Smooth muscle cell (in vitro differentiated cells): Measurements from ENCODE around the gene ITPK1. TPM values are rescaled to one million over a fixed set of nuclear protein-coding genes. Genes with fewer than 3 reads are reported as not detected.
A peak's percentile ranks its signal among the peaks of the same experiment; 100 is the strongest.

Experiments used
- DNase-seq: peaks from one replicate; lab custom pipeline; 2025; ENCODE audit not compliant: unreplicated experiment; lab: John Stamatoyannopoulos, UW
- H2AFZ ChIP-seq: fragments of 200-600 bp; sonication (generic); 2 replicates; pipeline ENCODE4 v1.6.0; 2016; ENCODE audit warnings: antibody characterized with exemption, low read depth, mild to moderate bottlenecking
- H3F3A ChIP-seq: fragments of 200-600 bp; sonication (generic); 2 replicates; pipeline ENCODE4 v1.6.0; 2017; ENCODE audit warnings: antibody characterized with exemption, low read depth
- H3K27ac ChIP-seq: fragments of 200-600 bp; sonication (generic); 2 replicates; pipeline ENCODE4 v1.5.1; 2016; ENCODE audit warnings: low read depth, mild to moderate bottlenecking
- H3K27me3 ChIP-seq: fragments of 200-600 bp; sonication (generic); 2 replicates; pipeline ENCODE4 v1.6.1; 2016; ENCODE audit warnings: low read depth, mild to moderate bottlenecking
- H3K36me3 ChIP-seq: fragments of 200-600 bp; sonication (generic); 2 replicates; pipeline ENCODE4 v1.5.1; 2016; ENCODE audit warnings: low read depth
- H3K4me1 ChIP-seq: fragments of 200-600 bp; sonication (generic); 2 replicates; pipeline ENCODE4 v1.5.1; 2016; ENCODE audit warnings: low read depth
- H3K4me2 ChIP-seq: fragments of 200-600 bp; sonication (generic); 2 replicates; pipeline ENCODE4 v1.6.0; 2016; ENCODE audit warnings: mild to moderate bottlenecking
- H3K4me3 ChIP-seq: fragments of 200-600 bp; sonication (generic); 2 replicates; pipeline ENCODE4 v1.5.1; 2016; ENCODE audit warnings: mild to moderate bottlenecking
- H3K79me2 ChIP-seq: fragments of 200-600 bp; sonication (generic); 2 replicates; pipeline ENCODE4 v1.6.0; 2016; ENCODE audit warnings: low read depth, mild to moderate bottlenecking
- H3K9ac ChIP-seq: fragments of 200-600 bp; sonication (generic); 2 replicates; pipeline ENCODE4 v1.6.0; 2016; ENCODE audit warnings: low read depth
- H3K9me3 ChIP-seq: fragments of 200-600 bp; sonication (generic); replicated peaks from 2 replicates; pipeline ENCODE4 v1.5.1; 2016; ENCODE audit warnings: low read depth
- H4K20me1 ChIP-seq: fragments of 200-600 bp; sonication (generic); 2 replicates; pipeline ENCODE4 v1.6.0; 2016; ENCODE audit warnings: low read depth
- WGBS: methylation state at CpG from one replicate; pipeline ENCODE4 v1.1.7; 2016; ENCODE audit warnings: low lambda C conversion rate; 5-methylcytosine and 5-hydroxymethylcytosine counted together
- polyA plus RNA-seq: library from polyadenylated mRNA; unstranded; fragments of >200 nt; fragmentation: Nextera tagmentation; extraction: Ambion mirVana; gene quantifications from 2 replicates; pipeline ENCODE4 v1.2.1, GENCODE V29; 2016
- total RNA-seq: library from RNA; depleted of rRNA; stranded (reverse); fragments of >200 nt; gene quantifications from 2 replicates; pipeline ENCODE4 v1.2.3, GENCODE V29; 2014
- TF ChIP-seq, protein P1 (sequence below): fragments of 200-600 bp; sonication (generic); IDR thresholded peaks from 2 replicates; pipeline ENCODE4 v1.5.1; 2017; ENCODE audit warnings: borderline replicate concordance, mild to moderate bottlenecking, antibody characterized with exemption; ENCODE audit not compliant: insufficient read depth, poor library complexity, severe bottlenecking

The ITPK1 gene
- total and polyA plus RNA-seq, 2 experiments from 2014 or later = 9.2 to 14.2 TPM

DNA sequence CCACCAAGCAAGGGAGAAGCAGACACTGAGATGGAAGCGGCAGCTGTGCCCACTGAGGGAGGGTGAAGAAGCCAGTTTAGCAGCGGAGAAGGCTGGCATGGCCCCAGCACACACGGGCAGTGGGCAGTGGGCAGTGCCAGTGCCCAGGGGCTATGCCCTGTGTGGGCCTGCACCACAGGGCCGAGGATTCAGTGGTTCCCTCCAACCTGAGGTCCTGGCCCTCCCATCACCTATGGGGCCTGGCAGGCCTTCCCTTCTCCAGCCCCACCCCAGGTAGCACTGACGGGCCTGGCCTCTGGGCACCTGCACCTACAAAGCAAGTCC is 81.1 kb downstream of the ITPK1 start:
- Histone ChIP-seq H3F3A (no peaks in the 10 kb centered on the region), H3K9ac (no peak overlapping the region), H3K4me2 (no peak overlapping the region), H3K27ac (no peak overlapping the region), H3K4me3 (no peak overlapping the region), H3K27me3 (no peaks in the 10 kb centered on the region), H3K36me3 (no peaks in the 10 kb centered on the region), H2AFZ (no peak overlapping the region), H4K20me1 (peaks cover 54% of the 10 kb centered on the region), H3K4me1 (peaks cover 19% of the 10 kb centered on the region), H3K79me2 (no peaks in the 10 kb centered on the region), H3K9me3 (no peaks in the 10 kb centered on the region)
- DNase-seq = no peak
- WGBS = 96% methylated on average over 5 of the region's 5 CpGs
- TF ChIP-seq, protein P1, sequence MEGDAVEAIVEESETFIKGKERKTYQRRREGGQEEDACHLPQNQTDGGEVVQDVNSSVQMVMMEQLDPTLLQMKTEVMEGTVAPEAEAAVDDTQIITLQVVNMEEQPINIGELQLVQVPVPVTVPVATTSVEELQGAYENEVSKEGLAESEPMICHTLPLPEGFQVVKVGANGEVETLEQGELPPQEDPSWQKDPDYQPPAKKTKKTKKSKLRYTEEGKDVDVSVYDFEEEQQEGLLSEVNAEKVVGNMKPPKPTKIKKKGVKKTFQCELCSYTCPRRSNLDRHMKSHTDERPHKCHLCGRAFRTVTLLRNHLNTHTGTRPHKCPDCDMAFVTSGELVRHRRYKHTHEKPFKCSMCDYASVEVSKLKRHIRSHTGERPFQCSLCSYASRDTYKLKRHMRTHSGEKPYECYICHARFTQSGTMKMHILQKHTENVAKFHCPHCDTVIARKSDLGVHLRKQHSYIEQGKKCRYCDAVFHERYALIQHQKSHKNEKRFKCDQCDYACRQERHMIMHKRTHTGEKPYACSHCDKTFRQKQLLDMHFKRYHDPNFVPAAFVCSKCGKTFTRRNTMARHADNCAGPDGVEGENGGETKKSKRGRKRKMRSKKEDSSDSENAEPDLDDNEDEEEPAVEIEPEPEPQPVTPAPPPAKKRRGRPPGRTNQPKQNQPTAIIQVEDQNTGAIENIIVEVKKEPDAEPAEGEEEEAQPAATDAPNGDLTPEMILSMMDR = no peak

DNA sequence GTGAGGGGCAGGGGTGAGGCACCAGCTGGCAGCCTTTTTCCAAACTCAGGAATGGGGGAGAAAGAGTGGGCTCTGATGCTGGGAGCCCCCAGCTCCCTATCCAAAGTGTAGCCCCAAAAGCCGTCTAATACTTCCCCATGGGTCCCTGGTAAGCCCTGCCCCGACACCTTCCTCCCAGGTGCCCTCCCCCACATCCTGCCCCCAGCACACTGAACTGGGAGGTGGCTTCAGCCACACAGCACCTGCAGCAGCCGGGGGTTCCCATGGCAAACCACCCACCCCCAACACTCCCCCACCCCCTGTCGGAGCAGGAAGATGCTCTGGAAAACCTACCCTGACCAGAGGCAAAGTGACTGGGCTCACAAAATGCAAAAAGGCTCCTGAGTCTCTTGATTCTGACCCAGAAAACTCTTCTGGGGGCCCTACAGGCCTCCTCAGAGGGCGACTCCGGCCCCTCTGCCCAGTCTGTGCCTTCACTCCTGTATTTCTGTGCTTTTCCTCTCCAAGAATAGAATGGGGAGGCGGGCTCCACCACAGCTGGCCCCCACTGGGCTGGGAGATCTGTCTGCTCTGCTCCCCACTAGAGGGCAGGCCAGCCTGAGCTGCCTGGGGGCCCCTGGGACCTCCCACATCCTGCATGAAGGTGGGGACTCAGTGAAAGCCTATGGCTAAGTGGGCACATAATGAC is 81.6 kb downstream of the ITPK1 start:
- H4K20me1 ChIP-seq = peaks cover 55% of the 10 kb centered on the region

DNA sequence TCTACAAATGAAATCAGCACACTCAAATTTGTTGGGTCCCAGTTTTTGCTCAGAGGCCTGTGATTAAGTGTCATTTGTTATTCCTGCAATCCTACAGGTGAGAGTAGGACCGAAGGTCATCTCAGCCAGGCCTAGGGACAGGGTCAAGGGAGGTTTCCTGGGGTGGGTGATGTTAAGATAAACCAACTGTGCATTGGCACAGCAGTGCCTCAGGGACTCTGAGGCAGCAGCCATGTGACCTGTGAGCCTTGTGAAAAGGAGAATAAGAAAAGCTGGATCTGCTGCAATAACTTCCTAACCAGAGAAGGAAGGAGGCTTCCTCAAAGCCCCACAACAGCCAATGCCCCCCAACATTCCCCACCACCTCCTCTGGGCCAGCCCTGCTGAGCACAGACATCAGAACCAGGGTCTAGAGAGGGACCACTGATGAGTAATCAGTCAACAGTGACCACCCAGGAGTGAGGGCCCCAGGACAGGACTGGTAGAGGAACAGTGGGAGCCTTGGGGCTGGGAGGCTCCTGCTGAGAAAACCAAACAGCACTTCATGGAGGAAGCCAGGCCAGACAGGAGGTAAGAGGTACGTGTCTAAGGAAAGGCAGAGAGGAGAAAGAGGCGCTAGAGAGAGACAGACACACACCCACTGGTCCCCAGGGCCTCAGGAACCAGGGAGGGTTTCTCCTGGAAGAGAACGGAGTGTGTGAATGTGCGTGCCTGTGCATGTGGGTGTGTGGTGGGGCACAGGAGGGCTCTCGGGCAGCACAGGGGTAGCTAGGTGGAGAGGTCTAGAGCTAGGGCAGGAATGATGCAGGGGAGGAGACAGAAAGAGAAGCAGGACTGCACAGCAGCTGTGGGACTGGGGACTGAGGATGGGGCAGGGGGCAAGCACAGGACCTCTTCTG is 82.4 kb downstream of the ITPK1 start:
- Histone ChIP-seq H3K4me1 (peaks cover 19% of the 10 kb centered on the region), H3K27ac (no peak overlapping the region)

More for the DNA sequence above, 81.6 kb downstream of the ITPK1 start:
- no peak for DNase-seq
- TF ChIP-seq, protein P1 = peak; percentile 33
- H2AFZ ChIP-seq = no peak overlapping the region
- no peaks in the 10 kb centered on the region for H3K36me3 ChIP-seq
- H3F3A ChIP-seq = no peaks in the 10 kb centered on the region
- WGBS = 83% methylated on average over 6 of the region's 7 CpGs
- H3K4me3 ChIP-seq = no peak overlapping the region
- no peak overlapping the region for H3K27ac ChIP-seq
- H3K9ac ChIP-seq = no peak overlapping the region
- no peak overlapping the region for H3K4me2 ChIP-seq
- H3K79me2 ChIP-seq = no peaks in the 10 kb centered on the region
- no peaks in the 10 kb centered on the region for H3K27me3 ChIP-seq
- H3K9me3 ChIP-seq = no peaks in the 10 kb centered on the region
- H3K4me1 ChIP-seq = peaks cover 19% of the 10 kb centered on the region

More for the DNA sequence above, 82.4 kb downstream of the ITPK1 start:
- H3F3A ChIP-seq = no peaks in the 10 kb centered on the region
- no peak overlapping the region for H3K4me3 ChIP-seq
- TF ChIP-seq, protein P1 = no peak
- H3K4me2 ChIP-seq = no peak overlapping the region
- no peaks in the 10 kb centered on the region for H3K9me3 ChIP-seq
- no peak overlapping the region for H3K9ac ChIP-seq
- no peak overlapping the region for H2AFZ ChIP-seq
- H3K79me2 ChIP-seq = no peaks in the 10 kb centered on the region
- no peaks in the 10 kb centered on the region for H3K36me3 ChIP-seq
- no peak for DNase-seq
- WGBS = 66% methylated on average over 6 of the region's 6 CpGs
- no peaks in the 10 kb centered on the region for H3K27me3 ChIP-seq
- peaks cover 51% of the 10 kb centered on the region for H4K20me1 ChIP-seq
